PC-3 (cell line): ENCODE results near the gene POLR2H. TPM values are rescaled to one million over a fixed set of nuclear protein-coding genes. Genes with fewer than 3 reads are reported as not detected.

Experiments used
- ATAC-seq: fragments of 200-7000 bp; cut with Tn5 transposase; 2 replicates; pipeline ENCODE4 v1.9.1; 2020; ENCODE audit warnings: mild to moderate bottlenecking, moderate library complexity
- BruUV-seq: library from RNA; stranded (reverse); fragments of 400-500 nt; replicated peaks from 2 replicates; lab custom pipeline; 2021; lab: Mats Ljungman, UMichigan
- CTCF ChIA-PET: fragments of 300-600 bp; sonication (Branson Sonifier 250); formaldehyde crosslinking; loops from one replicate; lab custom pipeline; 2022; ENCODE audit warnings: antibody characterized with exemption; lab: Charles Lee
- POLR2A ChIA-PET: fragments of 300-600 bp; sonication (Branson Sonifier 250); formaldehyde crosslinking; loops from one replicate; lab custom pipeline; 2022; ENCODE audit warnings: antibody characterized with exemption; ENCODE audit not compliant: unreplicated experiment; lab: Charles Lee
- DNase-seq: peaks from one replicate; pipeline ENCODE4 v3.0.0-alpha.2; 2015
- H2AFZ ChIP-seq: fragments of 300-600 bp; sonication (generic); 2 replicates; pipeline ENCODE4 v1.6.0; 2016; ENCODE audit warnings: antibody characterized with exemption, low read length
- H3F3A ChIP-seq: fragments of 300-600 bp; sonication (generic); one replicate; pipeline ENCODE4 v1.6.0; 2017; ENCODE audit warnings: antibody characterized with exemption, low read length, control low read depth, mild to moderate bottlenecking; ENCODE audit not compliant: unreplicated experiment
- H3K27ac ChIP-seq: fragments of 300-600 bp; sonication (generic); 2 replicates; pipeline ENCODE4 v1.5.1; 2016; ENCODE audit warnings: mild to moderate bottlenecking, low read length
- H3K27me3 ChIP-seq: fragments of 300-600 bp; sonication (generic); 2 replicates; pipeline ENCODE4 v1.6.1; 2016; ENCODE audit warnings: low read length, mixed read lengths
- H3K36me3 ChIP-seq: fragments of 300-600 bp; sonication (generic); 2 replicates; pipeline ENCODE4 v1.6.1; 2016; ENCODE audit warnings: low read depth, mixed run types, low read length, mixed read lengths
- H3K4me1 ChIP-seq: fragments of 300-600 bp; sonication (generic); 2 replicates; pipeline ENCODE4 v1.5.1; 2016; ENCODE audit warnings: low read length; ENCODE audit not compliant: insufficient read depth
- H3K4me2 ChIP-seq: fragments of 300-600 bp; sonication (generic); 2 replicates; pipeline ENCODE4 v1.6.0; 2016; ENCODE audit warnings: low read length
- H3K4me3 ChIP-seq: fragments of 300-600 bp; sonication (generic); 2 replicates; pipeline ENCODE4 v1.5.1; 2016; ENCODE audit warnings: mild to moderate bottlenecking, low read length, mixed read lengths
- H3K79me2 ChIP-seq: fragments of 300-600 bp; sonication (generic); 2 replicates; pipeline ENCODE4 v1.6.1; 2017; ENCODE audit warnings: low read length, mixed read lengths
- H3K9ac ChIP-seq: fragments of 300-600 bp; sonication (generic); 2 replicates; pipeline ENCODE4 v1.6.0; 2016; ENCODE audit warnings: mild to moderate bottlenecking, low read length
- H3K9me2 ChIP-seq: fragments of 300-600 bp; sonication (generic); replicated peaks from 2 replicates; pipeline ENCODE4 v1.6.1; 2016; ENCODE audit warnings: mixed run types, low read length, mixed read lengths
- H3K9me3 ChIP-seq: fragments of 300-600 bp; sonication (generic); 2 replicates; pipeline ENCODE4 v1.6.1; 2016; ENCODE audit warnings: low read length, mixed read lengths
- H4K20me1 ChIP-seq: fragments of 300-600 bp; sonication (generic); 2 replicates; pipeline ENCODE4 v1.6.1; 2016; ENCODE audit warnings: low read length, mixed read lengths
- CTCF ChIP-seq: fragments of 300-600 bp; sonication (generic); conservative IDR thresholded peaks from 2 replicates; pipeline ENCODE4 v1.5.1; 2017; ENCODE audit warnings: antibody characterized with exemption, low read depth, mild to moderate bottlenecking, low read length
- EZH2 ChIP-seq: fragments of 300-600 bp; sonication (generic); IDR thresholded peaks from one replicate; pipeline ENCODE4 v1.6.1; 2017; ENCODE audit warnings: antibody characterized with exemption, mild to moderate bottlenecking, low read length; ENCODE audit not compliant: unreplicated experiment
- EZH2phosphoT487 ChIP-seq: fragments of 300-600 bp; sonication (generic); IDR thresholded peaks from 2 replicates; pipeline ENCODE4 v1.6.1; 2018; ENCODE audit warnings: mild to moderate bottlenecking, antibody characterized with exemption, low read length, borderline replicate concordance
- intact Hi-C: fragments of 100-400 bp; cut with micrococcal nuclease; formaldehyde crosslinking; loops from 2 replicates; pipeline ENCODE4 v1.9.0; 2023
- total RNA-seq: library from RNA; depleted of rRNA; stranded (reverse); fragments of >200 nt; gene quantifications from 2 replicates; pipeline ENCODE4 v1.2.3, GENCODE V29; 2014

The POLR2H gene
- total RNA-seq, 1 experiment from 2014 or later, result 193 TPM

- Histone ChIP-seq H3K4me2 (no peak overlapping the region), H3K27ac (no peak overlapping the region), H3K9me3 (no peaks in the 10 kb centered on the region), H3K27me3 (no peaks in the 10 kb centered on the region), H4K20me1 (no peaks in the 10 kb centered on the region), H3K79me2 (no peaks in the 10 kb centered on the region), H2AFZ (no peak overlapping the region), H3K9me2 (no peaks in the 10 kb centered on the region), H3K9ac (no peak overlapping the region), H3K4me1 (peaks cover 3% of the 10 kb centered on the region; the same call in 1 of the 2 replicates), H3F3A (no peaks in the 10 kb centered on the region), H3K4me3 (no peak overlapping the region), H3K36me3 (peaks cover 2% of the 10 kb centered on the region; the same call in 1 of the 2 replicates)
- intact Hi-C loops, result loop anchor here (5.0 kb wide), 1 partner anchor 35 kb away; the partner anchor contains the start of gene EIF4G1
- no peak for TF ChIP-seq EZH2
- TF ChIP-seq EZH2phosphoT487, result no peak
- no peak for TF ChIP-seq CTCF
- ATAC-seq (no peak), DNase-seq (no peak)
- POLR2A ChIA-PET, result no interaction called here
- BruUV-seq, result TSS peak; percentile 24
- CTCF ChIA-PET, result interaction anchor here (0.7 kb wide), 1 partner anchor 1239 kb away, joined by 3 read pairs; the partner anchor contains the start of gene SENP2
These were observed 14.0 kb upstream of the POLR2H start for GRCh38 chr3:184347321-184348056.

GRCh38 chr3:184348057-184348382, 13.5 kb upstream of the POLR2H start:
- no peak overlapping the region for H3K4me3 ChIP-seq
- H3K27me3 ChIP-seq, result no peaks in the 10 kb centered on the region
- H3K27ac ChIP-seq, result no peak overlapping the region
- H3K9ac ChIP-seq, result no peak overlapping the region
- H3F3A ChIP-seq, result no peaks in the 10 kb centered on the region
- peaks cover 7% of the 10 kb centered on the region; the same call in 1 of the 2 replicates for H3K36me3 ChIP-seq
- H3K4me1 ChIP-seq, result peaks cover 3% of the 10 kb centered on the region; the same call in 1 of the 2 replicates
- DNase-seq, result no peak
- no peaks in the 10 kb centered on the region for H3K79me2 ChIP-seq
- no TSS peak for BruUV-seq
- no peaks in the 10 kb centered on the region for H3K9me3 ChIP-seq
- no peaks in the 10 kb centered on the region for H4K20me1 ChIP-seq
- no peak overlapping the region for H2AFZ ChIP-seq
- ATAC-seq, result no peak
- intact Hi-C loops, result loop anchor here (5.0 kb wide), 1 partner anchor 36 kb away; the partner anchor contains the start of gene EIF4G1
- TF ChIP-seq EZH2 (no peak), CTCF (no peak), EZH2phosphoT487 (no peak)
- H3K4me2 ChIP-seq, result no peak overlapping the region
- no peaks in the 10 kb centered on the region for H3K9me2 ChIP-seq
- POLR2A ChIA-PET, result no interaction called here
- CTCF ChIA-PET, result interaction anchor here (0.7 kb wide), 1 partner anchor 1238 kb away, joined by 3 read pairs; the partner anchor contains the start of gene SENP2
